Measurements from ENCODE around the gene CHAD.

DNA sequence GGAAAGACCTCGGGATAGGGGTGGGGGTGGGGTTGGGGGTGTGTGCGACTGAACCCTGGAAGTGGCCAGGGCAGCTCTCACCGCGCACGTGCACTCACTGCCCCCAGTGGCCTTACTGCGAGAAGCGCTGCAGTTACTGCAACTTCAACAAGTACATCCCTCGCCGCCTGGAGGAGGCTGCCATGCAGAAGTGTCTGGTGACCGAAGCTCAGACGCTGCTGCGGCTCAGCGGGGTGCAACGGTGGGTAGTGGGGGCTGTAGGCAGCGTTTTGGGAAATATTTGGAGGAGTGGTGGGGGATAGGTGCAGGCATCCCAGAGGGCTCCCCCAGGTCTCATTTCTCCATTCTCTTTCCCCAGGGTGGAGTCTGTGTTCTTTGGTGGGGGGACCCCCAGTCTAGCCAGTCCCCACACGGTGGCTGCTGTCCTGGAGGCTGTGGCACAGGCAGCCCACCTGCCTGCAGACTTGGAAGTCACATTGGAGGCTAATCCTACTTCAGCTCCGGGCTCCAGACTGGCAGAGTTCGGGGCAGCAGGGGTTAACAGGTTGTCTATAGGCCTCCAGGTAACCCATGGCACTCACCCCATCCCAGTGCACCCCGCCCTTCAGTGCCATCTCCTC is 11.0 kb upstream of the CHAD start:
- TF ChIP-seq EP300 (IDR thresholded peaks at IDR 0.05; ENCODE audit: borderline replicate concordance) (no peak), TCF12 (IDR thresholded peaks at IDR 0.05; ENCODE audit: low read depth) (no peak), YY1 (IDR thresholded peaks at IDR 0.05; ENCODE audit: low read depth) (no peak), TAF1 (IDR thresholded peaks at IDR 0.05; ENCODE audit: low read depth) (no peak), TEAD4 (IDR thresholded peaks at IDR 0.05) (no peak), RAD21 (IDR thresholded peaks at IDR 0.05; ENCODE audit: low read depth) (peak; percentile 64), CREB1 (IDR thresholded peaks at IDR 0.05; ENCODE audit: low read depth) (no peak), NFIC (IDR thresholded peaks at IDR 0.05) (no peak), FOXM1 (IDR thresholded peaks at IDR 0.05; ENCODE audit: borderline replicate concordance, low read depth) (no peak)
- TF ChIP-seq, protein P1, sequence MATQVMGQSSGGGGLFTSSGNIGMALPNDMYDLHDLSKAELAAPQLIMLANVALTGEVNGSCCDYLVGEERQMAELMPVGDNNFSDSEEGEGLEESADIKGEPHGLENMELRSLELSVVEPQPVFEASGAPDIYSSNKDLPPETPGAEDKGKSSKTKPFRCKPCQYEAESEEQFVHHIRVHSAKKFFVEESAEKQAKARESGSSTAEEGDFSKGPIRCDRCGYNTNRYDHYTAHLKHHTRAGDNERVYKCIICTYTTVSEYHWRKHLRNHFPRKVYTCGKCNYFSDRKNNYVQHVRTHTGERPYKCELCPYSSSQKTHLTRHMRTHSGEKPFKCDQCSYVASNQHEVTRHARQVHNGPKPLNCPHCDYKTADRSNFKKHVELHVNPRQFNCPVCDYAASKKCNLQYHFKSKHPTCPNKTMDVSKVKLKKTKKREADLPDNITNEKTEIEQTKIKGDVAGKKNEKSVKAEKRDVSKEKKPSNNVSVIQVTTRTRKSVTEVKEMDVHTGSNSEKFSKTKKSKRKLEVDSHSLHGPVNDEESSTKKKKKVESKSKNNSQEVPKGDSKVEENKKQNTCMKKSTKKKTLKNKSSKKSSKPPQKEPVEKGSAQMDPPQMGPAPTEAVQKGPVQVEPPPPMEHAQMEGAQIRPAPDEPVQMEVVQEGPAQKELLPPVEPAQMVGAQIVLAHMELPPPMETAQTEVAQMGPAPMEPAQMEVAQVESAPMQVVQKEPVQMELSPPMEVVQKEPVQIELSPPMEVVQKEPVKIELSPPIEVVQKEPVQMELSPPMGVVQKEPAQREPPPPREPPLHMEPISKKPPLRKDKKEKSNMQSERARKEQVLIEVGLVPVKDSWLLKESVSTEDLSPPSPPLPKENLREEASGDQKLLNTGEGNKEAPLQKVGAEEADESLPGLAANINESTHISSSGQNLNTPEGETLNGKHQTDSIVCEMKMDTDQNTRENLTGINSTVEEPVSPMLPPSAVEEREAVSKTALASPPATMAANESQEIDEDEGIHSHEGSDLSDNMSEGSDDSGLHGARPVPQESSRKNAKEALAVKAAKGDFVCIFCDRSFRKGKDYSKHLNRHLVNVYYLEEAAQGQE (IDR thresholded peaks at IDR 0.05; ENCODE audit: low read depth): no peak
- TF ChIP-seq, protein P2, sequence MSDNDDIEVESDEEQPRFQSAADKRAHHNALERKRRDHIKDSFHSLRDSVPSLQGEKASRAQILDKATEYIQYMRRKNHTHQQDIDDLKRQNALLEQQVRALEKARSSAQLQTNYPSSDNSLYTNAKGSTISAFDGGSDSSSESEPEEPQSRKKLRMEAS (IDR thresholded peaks at IDR 0.05): peak; percentile 95
